Parathyroid adenoma (tissue), 2 donors: ENCODE measurements around the gene PAIP2.
A peak's percentile ranks its signal among the peaks of the same experiment; 100 is the strongest.

Experiments used
- H2AFZ ChIP-seq: fragments of 300-600 bp; sonication (generic); one replicate; pipeline ENCODE4 v1.7.0; 2017; ENCODE audit warnings: antibody characterized with exemption, mild to moderate bottlenecking
- H3K27ac ChIP-seq: fragments of 300-600 bp; sonication (generic); one replicate; pipeline ENCODE4 v1.7.0; 2017
- H3K27me3 ChIP-seq: fragments of 300-600 bp; sonication (generic); one replicate; pipeline ENCODE4 v1.7.0; 2017; ENCODE audit warnings: low read length; ENCODE audit not compliant: control insufficient read depth, insufficient read depth
- H3K36me3 ChIP-seq: fragments of 300-600 bp; sonication (generic); one replicate; pipeline ENCODE4 v1.7.0; 2017; ENCODE audit warnings: low read length; ENCODE audit not compliant: control insufficient read depth, insufficient read depth
- H3K4me1 ChIP-seq: fragments of 300-600 bp; sonication (generic); one replicate; pipeline ENCODE4 v1.7.0; 2017; ENCODE audit warnings: control low read depth
- H3K4me2 ChIP-seq: fragments of 300-600 bp; sonication (generic); one replicate; pipeline ENCODE4 v1.7.0; 2017; ENCODE audit warnings: low read length
- H3K4me3 ChIP-seq: fragments of 300-600 bp; sonication (generic); one replicate; pipeline ENCODE4 v1.7.0; 2017; ENCODE audit warnings: low read depth, low read length
- H3K79me2 ChIP-seq: fragments of 300-600 bp; sonication (generic); one replicate; pipeline ENCODE4 v1.7.0; 2017; ENCODE audit warnings: control low read depth
- H3K9ac ChIP-seq: fragments of 300-600 bp; sonication (generic); one replicate; pipeline ENCODE4 v1.7.0; 2017; ENCODE audit warnings: mild to moderate bottlenecking
- H3K9me3 ChIP-seq: fragments of 300-600 bp; sonication (generic); one replicate; pipeline ENCODE4 v1.7.0; 2017; ENCODE audit warnings: low read length; ENCODE audit not compliant: control insufficient read depth
- CTCF ChIP-seq: fragments of 300-600 bp; sonication (generic); IDR thresholded peaks from one replicate; pipeline ENCODE4 v1.7.0; 2017; ENCODE audit warnings: antibody characterized with exemption, mild to moderate bottlenecking
- donor health status: primary hyperparathyroidism.

The PAIP2 gene

DNA sequence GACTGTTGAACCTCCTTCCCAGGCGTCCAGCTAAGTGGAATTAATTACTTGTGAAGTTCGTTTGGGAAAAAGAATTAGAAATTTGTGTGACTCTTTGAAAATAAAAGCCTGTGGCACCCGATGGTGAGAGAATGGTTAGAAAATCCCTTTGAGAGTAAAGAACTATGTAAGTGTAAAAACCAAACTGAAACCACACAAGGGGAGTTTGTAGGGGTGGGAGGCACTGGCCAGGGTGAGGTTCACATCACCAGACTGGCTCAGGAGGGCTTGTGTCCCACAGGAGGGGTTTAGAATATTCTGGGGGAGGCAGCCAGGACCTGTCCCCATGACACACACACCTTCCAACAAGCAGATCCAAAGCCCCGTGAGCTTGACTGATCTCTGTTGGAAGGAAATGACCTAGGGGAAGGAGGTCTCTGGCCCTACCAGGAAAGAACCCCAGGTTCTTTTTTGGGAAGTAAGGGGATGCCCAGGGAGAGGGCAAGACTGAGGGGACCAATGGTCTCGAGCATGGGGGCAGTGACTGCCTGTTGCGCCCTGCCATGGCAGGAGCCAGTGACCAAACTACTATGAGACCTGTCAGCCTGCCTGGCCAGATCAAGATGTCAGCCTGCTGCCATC lies 58.0 kb downstream of the PAIP2 start:
- Histone ChIP-seq H3K27ac (no peak overlapping the region), H3K27me3 (no peaks in the 10 kb centered on the region), H3K36me3 (no peaks in the 10 kb centered on the region)

GRCh38 chr5:139401546-139401945 lies 59.9 kb downstream of the PAIP2 start:
- no peaks in the 10 kb centered on the region for H3K79me2 ChIP-seq
- no peaks in the 10 kb centered on the region for H3K27me3 ChIP-seq
- no peak overlapping the region for H3K27ac ChIP-seq
- no peak overlapping the region for H3K4me3 ChIP-seq
- no peak overlapping the region for H3K9ac ChIP-seq
- H2AFZ ChIP-seq: no peak overlapping the region
- H3K36me3 ChIP-seq: no peaks in the 10 kb centered on the region
- no peak for TF ChIP-seq CTCF
- no peaks in the 10 kb centered on the region for H3K9me3 ChIP-seq
- peaks cover 12% of the 10 kb centered on the region for H3K4me1 ChIP-seq
- H3K4me2 ChIP-seq: no peak overlapping the region

More for the DNA sequence above, 58.0 kb downstream of the PAIP2 start:
- H3K4me2 ChIP-seq: no peak overlapping the region
- no peak overlapping the region for H3K9ac ChIP-seq
- H2AFZ ChIP-seq: no peak overlapping the region
- H3K4me1 ChIP-seq: peaks cover 12% of the 10 kb centered on the region
- no peaks in the 10 kb centered on the region for H3K9me3 ChIP-seq
- no peak overlapping the region for H3K4me3 ChIP-seq
- no peaks in the 10 kb centered on the region for H3K79me2 ChIP-seq
- TF ChIP-seq CTCF: no peak

GRCh38 chr5:139402561-139403158 lies 61.0 kb downstream of the PAIP2 start:
- Histone ChIP-seq H3K27me3 (no peaks in the 10 kb centered on the region), H3K9me3 (no peaks in the 10 kb centered on the region), H3K4me1 (peaks cover 12% of the 10 kb centered on the region), H3K4me3 (no peak overlapping the region), H3K79me2 (no peaks in the 10 kb centered on the region), H2AFZ (no peak overlapping the region), H3K9ac (no peak overlapping the region), H3K4me2 (no peak overlapping the region), H3K36me3 (no peaks in the 10 kb centered on the region), H3K27ac (peak overlapping the region; percentile 93)
- peak; percentile 21 for TF ChIP-seq CTCF

DNA sequence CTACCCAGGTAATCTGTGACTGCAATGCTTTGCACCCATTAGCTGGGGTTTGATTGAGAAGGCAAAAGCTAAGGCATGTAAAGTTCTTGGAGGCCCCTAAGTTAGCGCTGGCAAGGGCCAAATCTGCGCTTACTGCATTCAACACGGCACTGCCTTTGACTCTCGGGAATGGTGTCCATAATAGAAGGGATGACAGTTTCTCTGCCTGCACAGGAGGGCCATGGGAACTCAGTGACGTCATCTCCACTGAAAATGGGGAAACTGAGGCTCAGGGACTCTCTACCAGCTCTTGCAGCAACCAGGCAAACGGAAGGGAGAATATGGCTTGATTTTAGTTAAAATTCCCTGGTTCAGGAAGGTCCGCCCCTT lies 61.7 kb downstream of the PAIP2 start:
- H2AFZ ChIP-seq: peak overlapping the region; percentile 98
- H3K4me1 ChIP-seq: peaks cover 12% of the 10 kb centered on the region
- H3K4me3 ChIP-seq: peak overlapping the region; percentile 68
- TF ChIP-seq CTCF: no peak
- H3K27ac ChIP-seq: peak overlapping the region; percentile 93
- no peak overlapping the region for H3K9ac ChIP-seq
- no peaks in the 10 kb centered on the region for H3K36me3 ChIP-seq
- H3K4me2 ChIP-seq: peak overlapping the region; percentile 74
- no peaks in the 10 kb centered on the region for H3K79me2 ChIP-seq
- no peaks in the 10 kb centered on the region for H3K27me3 ChIP-seq
- no peaks in the 10 kb centered on the region for H3K9me3 ChIP-seq
